Stimulated activated CD8-positive, alpha-beta memory T cell treated with anti-CD3 and anti-CD28 coated beads, Interleukin-4, amount 100 ng/mL, for 1 hour (primary cell): Measurements from ENCODE around the gene TMEM150B.

ENCODE experiments used
- DNase-seq, 2 donors: peaks; one replicate each; pipeline ENCODE4 v3.0.0-alpha.2; 2020; ENCODE audit warnings: low read depth in 2 of 2, low spot score in 1 of 2

TMEM150B gene

DNA sequence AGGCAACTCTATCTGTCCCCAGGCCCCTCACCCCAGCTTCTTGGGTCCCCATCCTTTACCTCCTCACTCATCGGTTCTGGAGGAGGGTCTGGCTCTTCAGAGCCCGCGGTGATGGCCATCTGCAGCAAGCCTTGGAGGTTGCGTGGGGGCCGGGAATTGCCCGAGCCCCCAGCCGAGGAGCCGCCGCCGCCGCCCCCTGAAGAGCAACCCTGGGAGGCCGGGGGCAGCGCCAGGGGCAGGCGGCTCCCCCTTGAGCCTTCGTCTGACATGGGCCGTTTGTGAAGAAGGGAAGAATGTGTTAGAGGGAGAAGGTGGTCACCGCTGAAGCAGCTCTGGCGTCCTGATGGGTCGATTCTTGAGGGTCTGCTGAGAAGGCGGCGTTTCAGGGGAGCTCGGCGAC lies 45.8 kb downstream of the TMEM150B start:
- DNase-seq, result no peak

- DNase-seq, result no peak
Measured at GRCh38 chr19:55278391-55279135, 46.6 kb downstream of the TMEM150B start.

DNA sequence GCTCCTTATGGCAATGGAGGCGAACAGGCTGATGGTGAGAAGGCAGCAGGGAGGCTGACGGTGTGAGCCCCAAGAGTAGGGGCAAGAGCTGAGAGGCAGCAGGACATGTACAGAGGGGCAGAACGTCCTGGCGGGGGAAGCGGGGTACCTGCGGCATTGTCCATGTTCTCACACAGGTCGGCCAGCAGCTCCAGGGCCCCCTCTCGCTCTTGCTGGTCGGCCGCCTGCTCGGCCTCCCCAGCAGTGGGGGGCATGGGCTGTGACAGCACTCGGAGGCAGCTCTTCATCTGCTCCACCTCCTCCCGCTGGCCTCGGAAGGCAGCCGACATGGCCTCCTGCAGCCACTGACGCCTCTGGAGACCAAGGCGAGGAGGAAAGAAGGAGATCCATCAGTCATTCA lies 47.6 kb downstream of the TMEM150B start:
- DNase-seq, result no peak

DNA sequence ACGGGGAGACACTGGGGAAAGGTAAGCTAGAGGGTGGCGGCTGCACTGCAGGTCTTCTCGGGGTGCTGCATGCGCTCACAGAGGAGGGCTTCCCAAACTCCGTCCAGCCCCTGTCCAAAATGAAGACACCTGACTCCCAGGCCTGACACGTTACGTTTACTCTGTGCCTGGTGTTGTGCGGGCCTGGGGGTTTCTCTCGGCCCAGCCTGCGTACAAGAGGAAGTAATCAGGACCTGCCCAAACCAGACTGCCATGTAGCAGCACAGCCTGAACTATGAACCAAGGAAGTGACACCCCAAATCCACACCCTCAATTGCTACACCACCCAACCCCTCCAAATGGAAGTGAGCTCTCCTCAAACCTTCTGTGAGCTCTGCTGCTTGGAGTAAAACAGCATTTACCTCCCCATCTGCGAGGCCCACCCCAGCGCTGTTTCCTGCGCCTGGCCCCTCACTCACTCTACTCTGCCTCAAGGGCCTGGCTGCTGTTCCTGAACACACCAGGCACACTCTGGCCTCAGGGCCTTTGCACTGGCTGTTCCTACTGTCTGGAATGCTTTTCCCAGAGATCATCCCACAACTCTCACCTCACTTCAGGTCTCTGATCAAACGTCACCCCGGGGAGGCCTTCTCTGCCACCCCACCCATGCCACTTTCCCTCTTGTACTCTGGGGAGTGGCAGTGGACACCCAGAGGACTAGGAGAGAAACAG lies 48.3 kb downstream of the TMEM150B start:
- DNase-seq, result no peak

DNA sequence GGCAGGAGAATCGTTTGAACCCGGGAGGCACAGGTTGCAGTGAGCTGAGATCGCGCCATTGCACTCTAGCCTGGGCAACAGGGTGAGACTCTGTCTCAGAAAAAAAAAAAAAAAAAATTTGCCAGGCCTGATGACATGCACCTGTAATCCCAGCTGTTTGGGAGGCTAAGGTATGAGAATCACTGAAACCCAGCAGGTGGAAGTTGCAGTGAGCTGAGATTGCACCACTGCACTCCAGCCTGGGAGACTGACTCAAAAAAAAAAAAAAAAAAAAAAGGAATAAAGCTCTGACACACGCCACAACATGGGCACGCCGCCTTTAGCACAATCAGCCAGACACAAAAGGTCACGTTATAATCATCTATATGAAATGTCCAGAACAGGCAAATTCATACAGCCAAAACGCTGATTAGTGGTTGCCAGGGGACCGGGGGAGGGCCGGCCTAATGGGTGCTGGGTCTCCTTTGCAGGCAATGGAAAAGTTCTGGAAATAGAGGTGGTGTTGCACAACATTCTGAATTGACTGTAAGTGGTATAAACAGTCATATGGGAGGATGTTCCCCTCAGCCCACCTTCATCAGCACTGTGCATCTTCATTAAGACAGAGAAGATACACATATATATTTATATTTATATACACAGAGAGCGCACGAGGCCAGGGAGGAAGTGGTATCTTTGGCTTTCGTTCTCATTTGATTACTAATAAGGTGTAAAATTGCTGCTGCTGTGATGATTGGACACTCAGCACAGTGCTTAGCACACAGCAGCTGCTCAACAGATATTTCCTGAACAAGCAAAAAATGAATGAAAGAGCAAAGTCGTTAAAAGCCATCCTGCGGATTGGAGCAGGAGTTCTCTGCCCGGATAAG lies 49.1 kb downstream of the TMEM150B start:
- no peak for DNase-seq

GRCh38 chr19:55273978-55274707 lies 51.0 kb downstream of the TMEM150B start:
- DNase-seq, result no peak

- DNase-seq, result no peak
Measured at GRCh38 chr19:55272142-55272541, 53.0 kb downstream of the TMEM150B start.

DNA sequence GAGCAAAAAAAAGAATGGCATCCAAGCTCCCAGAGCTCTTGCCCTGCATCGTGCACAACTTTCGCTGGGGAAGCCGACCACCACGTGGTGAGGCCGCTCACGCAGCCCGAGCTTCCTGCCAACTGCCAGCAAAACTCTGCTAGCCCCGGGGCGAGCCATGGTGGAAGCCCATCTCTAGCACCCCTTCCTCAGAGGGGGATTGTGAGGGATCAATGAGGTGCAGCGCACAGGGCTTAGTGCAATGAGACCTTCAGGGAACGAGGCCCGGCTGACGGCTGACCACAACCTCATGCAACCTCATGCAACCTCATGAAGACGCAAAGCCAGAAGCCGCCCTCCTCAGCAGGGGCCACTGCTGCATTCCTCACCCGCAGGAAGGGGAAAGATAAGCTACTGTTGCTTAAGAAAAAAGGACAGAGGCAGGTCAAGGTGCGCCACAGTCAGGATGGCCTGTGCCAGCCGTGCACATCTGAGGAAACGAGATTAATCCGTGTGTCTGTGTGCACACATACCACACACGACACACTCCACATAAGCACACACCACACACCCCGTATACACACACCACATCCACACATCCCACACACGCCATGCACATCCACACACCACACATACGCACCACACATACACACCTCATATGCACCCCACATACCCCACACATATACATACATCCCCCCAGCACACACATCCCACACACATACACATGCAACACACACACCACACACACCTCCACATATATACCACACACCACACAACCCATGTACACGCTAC lies 54.8 kb downstream of the TMEM150B start:
- no peak for DNase-seq

DNA sequence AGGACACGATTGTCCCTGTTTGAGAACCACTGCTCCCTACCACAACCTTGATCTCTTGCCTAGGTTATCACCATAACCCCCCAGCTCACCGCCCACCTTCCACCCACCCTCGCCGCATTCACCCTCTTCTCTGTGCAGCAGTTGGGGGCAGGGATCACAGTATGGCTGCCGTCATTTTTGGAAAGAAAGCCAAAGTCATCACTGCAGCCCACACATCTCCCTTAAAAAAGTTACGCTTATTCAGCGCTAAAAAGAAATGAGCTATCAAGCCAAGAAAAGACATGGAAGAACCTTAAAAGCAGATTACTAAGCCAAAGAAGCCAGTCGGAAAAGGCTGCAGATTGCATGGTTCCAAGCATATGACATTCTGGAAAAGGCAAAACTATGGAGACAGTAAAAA lies 55.8 kb downstream of the TMEM150B start:
- no peak for DNase-seq

DNA sequence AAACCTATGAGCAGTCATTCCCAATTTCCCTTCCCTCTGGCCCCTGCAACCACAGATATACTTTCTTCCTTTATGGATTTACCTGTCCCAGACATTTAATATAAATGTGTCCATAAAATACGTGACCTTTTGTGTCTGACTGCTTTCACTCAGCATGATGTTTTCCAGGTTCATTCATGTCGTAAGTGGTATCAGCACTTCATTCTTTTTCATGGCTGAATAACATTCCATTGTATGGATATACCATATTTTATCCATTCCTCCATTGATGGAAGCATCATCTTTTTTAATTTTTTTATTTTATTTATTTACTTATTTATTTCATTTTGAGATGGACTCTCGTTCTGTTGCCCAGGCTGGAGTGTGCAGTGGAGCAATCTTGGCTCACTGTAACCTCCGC lies 58.3 kb downstream of the TMEM150B start:
- DNase-seq, result no peak

- DNase-seq, result no peak
Measured at GRCh38 chr19:55266404-55266803, 58.7 kb downstream of the TMEM150B start.

DNA sequence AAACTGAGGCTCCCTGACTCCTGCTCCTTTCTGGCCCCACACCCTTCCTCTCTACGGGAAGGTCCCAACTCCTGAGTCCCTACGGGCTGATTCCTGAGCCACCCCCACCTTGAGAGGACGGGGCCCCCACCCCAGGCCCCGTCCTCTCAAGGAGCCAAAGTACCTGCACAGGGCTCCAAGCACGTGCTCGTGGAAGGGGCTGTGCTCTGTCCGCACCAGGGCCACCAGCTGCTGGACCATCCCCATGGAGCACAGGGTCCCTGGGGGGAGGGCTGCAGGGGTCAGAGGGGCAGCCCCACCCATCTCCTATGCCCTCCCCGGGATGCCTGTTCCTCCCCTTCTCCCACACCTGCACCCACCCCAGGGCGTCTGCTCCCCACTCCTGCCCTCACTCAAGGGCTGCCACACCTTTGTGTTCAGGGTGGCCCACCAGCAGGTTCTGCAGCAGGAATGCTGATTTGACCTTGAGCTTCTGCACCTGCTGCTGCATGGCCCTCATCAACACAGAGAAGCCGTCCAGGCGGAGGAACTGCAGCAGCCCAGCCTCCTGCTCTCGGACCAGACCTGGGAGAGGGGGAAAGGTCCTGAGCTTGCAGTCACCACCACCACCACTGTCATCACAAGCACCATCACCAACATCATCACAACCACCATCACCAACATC lies 59.3 kb downstream of the TMEM150B start:
- no peak for DNase-seq

DNA sequence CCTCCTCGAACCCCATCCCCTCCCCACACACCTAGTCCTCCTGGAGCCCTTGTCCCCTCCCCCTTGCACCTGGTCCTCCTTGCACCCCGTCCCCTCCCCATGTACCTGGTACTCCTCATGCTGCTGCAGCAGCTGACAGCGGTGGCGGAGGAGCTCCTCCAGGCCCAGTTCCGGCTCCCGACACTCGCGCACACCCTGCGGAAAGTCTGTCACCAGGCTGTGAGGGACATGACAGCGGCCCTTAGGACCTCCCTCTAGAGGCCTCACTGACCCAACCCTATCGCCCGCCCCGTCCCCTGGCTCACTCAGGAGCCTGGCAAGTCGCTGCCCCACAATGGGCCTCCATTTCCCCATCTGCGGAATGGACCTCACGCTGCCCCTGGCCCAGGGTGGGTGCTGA lies 60.0 kb downstream of the TMEM150B start:
- no peak for DNase-seq

DNA sequence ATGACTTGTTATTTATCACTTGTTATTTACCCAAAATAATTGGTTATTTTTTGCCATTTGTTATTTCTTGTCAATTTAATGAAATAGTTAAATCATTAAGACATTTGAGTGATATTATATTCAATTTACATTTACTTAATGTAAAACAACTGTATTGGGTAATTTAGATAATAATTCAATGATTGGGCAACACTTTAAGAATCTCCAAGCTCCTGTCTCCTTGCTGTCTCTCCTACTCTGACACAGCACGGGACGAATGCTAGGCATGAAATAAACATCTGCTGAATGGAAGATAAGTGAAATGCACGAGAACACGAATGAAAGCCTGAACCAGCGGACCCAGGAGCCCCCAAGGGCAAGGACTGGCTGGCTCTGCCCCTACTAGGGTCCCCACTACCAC lies 60.6 kb downstream of the TMEM150B start:
- DNase-seq, result no peak
